DOHH2 (cell line): ENCODE results near the gene ANAPC1.

Experiments
- CTCF ChIP-seq: fragments of 200-600 bp; sonication (generic); IDR thresholded peaks from one replicate; pipeline ENCODE4 v1.5.1; 2014; ENCODE audit warnings: antibody characterized with exemption, mild to moderate bottlenecking, low read depth, low read length; ENCODE audit not compliant: poor library complexity, severe bottlenecking
- EZH2phosphoT487 ChIP-seq: fragments of 200-600 bp; sonication (generic); IDR thresholded peaks from 2 replicates; pipeline ENCODE4 v1.6.1; 2017; ENCODE audit warnings: borderline replicate concordance, mild to moderate bottlenecking, antibody characterized with exemption, low read length, moderate library complexity, mixed read lengths

DNA sequence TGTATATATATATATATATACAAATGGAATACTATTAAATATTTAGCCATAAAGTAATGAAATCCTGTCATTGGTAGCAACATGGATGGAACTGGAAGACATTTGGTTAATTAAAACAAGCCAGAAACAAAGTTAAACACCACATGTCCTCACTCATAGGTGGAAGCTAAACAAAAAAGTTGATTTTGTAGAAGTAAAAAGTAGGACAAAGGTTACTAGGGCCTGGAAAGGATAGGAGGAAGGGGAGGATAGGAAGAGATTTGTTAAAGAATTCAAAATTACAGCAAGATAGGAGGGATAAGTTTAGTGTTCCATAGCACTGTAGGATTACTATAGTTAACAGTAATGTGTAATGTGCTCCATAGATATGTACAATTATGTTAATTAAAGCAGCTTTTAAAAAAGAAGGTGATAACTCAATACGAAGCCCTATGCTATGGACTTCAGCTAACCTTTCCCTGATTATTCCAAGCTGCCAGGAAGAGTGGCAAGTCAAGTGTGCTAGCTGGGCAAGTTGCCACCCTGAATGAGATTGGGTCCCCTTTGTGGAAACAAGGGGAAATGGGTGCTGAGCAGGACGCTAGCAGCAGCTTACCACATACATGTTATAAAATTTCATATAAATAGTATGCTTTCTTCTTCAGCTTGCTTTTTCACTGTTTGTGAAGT is 26.8 kb upstream of the ANAPC1 start:
- TF ChIP-seq CTCF (no peak), EZH2phosphoT487 (no peak)
